ENCODE measurements around the gene PREPL. TPM values are rescaled to one million over a fixed set of nuclear protein-coding genes. Genes with fewer than 3 reads are reported as not detected.

The PREPL gene
- total and polyA plus RNA-seq, 7 donors: 18.4 to 66.2 (median 46.0) TPM

- peaks cover 37% of the 10 kb centered on the region for H3K4me1 ChIP-seq
Measured at GRCh38 chr2:44352510-44352909, 8.8 kb downstream of the PREPL start.

DNA sequence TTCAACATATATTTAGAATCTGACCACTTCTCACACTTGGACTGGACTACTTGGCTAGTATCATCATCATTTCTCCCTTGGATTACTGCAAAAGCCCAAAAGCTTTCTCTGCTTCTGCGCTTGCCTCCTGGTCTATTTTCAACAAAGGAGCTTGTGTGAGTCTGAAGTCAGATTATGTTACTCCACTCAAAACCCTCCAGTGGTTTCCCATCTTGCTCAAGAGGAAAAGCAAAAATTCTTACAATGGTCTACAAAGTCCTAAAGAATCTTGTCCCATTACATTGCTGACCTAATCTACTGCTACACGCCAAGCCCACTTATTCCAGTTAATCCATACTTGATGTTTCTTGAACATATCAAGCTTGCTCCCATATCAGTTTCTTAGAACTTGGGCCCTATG, 9.6 kb downstream of the PREPL start:
- Histone ChIP-seq H3K9me3 (no peaks in the 10 kb centered on the region), H3K27ac (peak overlapping the region; percentile 67), H3K36me3 (ENCODE audit: insufficient read depth in 1 of 2, low read depth in 1 of 2) (peaks cover 0 to 7% of the 10 kb centered on the region in 2 donors), H3K4me3 (no peak overlapping the region), H3K4me1 (peaks cover 30% of the 10 kb centered on the region), H3K27me3 (ENCODE audit: insufficient read depth in 3 of 3, low read length in 2 of 3) (no peaks in the 10 kb centered on the region)
- WGBS, 3 donors: 38 to 72% (median 45%) methylated on average over 2 of the region's 2 CpGs
- ATAC-seq: peak; percentile 42 to 65 (median 50)
- no peak for DNase-seq
- TF ChIP-seq, protein P1, sequence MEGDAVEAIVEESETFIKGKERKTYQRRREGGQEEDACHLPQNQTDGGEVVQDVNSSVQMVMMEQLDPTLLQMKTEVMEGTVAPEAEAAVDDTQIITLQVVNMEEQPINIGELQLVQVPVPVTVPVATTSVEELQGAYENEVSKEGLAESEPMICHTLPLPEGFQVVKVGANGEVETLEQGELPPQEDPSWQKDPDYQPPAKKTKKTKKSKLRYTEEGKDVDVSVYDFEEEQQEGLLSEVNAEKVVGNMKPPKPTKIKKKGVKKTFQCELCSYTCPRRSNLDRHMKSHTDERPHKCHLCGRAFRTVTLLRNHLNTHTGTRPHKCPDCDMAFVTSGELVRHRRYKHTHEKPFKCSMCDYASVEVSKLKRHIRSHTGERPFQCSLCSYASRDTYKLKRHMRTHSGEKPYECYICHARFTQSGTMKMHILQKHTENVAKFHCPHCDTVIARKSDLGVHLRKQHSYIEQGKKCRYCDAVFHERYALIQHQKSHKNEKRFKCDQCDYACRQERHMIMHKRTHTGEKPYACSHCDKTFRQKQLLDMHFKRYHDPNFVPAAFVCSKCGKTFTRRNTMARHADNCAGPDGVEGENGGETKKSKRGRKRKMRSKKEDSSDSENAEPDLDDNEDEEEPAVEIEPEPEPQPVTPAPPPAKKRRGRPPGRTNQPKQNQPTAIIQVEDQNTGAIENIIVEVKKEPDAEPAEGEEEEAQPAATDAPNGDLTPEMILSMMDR (IDR thresholded peaks at IDR 0.05): no peak
- intact Hi-C loops (cut with DNase I): no loop called here

More at GRCh38 chr2:44352510-44352909, 8.8 kb downstream of the PREPL start:
- Histone ChIP-seq H3K27ac (peak overlapping the region; percentile 67), H3K27me3 (ENCODE audit: insufficient read depth in 3 of 3, low read length in 2 of 3) (no peaks in the 10 kb centered on the region), H3K36me3 (ENCODE audit: insufficient read depth in 1 of 2, low read depth in 1 of 2) (no peaks in the 10 kb centered on the region), H3K9me3 (no peaks in the 10 kb centered on the region), H3K4me3 (no peak overlapping the region)
- intact Hi-C loops (cut with DNase I): no loop called here
- ATAC-seq (no peak), DNase-seq (no peak)
- TF ChIP-seq, protein P1 (IDR thresholded peaks at IDR 0.05): no peak
- 97 to 100% (median 100%) methylated on average over 1 of the region's 1 CpG for WGBS, 3 donors

DNA sequence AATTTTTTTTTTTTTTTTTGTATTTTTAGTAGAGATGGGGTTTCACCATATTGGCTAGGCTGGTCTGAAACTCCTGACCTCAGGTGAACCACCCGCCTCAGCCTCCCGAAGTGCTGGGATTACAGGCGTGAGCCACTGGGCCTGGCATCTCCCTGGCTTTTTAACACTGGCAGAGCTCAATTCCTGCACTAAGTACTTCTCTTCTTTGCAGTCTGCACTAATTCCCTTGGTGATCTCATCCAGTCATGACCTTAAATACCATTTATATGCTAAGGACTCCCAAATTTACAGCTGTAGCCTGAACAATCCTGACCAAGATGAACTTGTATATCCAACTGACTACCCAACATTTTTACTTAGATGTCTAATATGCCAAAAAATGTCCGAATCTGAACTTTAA, 10.2 kb downstream of the PREPL start:
- intact Hi-C loops (cut with DNase I): no loop called here
- Histone ChIP-seq H3K4me3 (no peak overlapping the region), H3K9me3 (no peaks in the 10 kb centered on the region), H3K36me3 (ENCODE audit: insufficient read depth in 1 of 2, low read depth in 1 of 2) (peaks cover 0 to 11% of the 10 kb centered on the region in 2 donors), H3K27ac (peak overlapping the region; percentile 67), H3K4me1 (peaks cover 27% of the 10 kb centered on the region), H3K27me3 (ENCODE audit: insufficient read depth in 3 of 3, low read length in 2 of 3) (no peaks in the 10 kb centered on the region)
- ATAC-seq: peak; percentile 72 to 90 (median 81)
- 21 to 56% (median 39%) methylated on average over 4 of the region's 4 CpGs for WGBS, 3 donors
- TF ChIP-seq, protein P1 (IDR thresholded peaks at IDR 0.05): no peak
- peak in 1 of 2 donors; percentile 58 for DNase-seq

DNA sequence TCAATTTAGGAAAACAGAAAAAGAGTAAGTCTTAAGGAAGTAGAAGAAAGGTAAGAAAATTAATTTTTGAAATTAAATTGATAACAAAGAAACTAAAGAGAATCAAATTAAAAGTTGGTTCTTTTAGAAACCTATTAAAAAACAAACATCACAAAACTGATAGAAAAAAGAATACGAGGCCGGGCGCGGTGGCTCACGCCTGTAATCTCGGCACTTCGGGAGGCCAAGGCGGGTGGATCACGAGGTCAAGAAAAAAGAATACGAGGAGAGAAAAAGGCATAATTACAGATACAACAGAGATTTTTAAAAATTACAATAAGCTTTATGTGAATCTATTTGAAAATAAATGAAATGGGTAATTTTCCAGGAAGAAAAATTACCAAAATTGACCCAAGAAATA, 11.8 kb downstream of the PREPL start:
- peaks cover 27% of the 10 kb centered on the region for H3K4me1 ChIP-seq
- intact Hi-C loops (cut with DNase I): no loop called here
- H3K36me3 ChIP-seq (ENCODE audit: insufficient read depth in 1 of 2, low read depth in 1 of 2): peaks cover 0 to 27% of the 10 kb centered on the region in 2 donors
- 98 to 99% (median 99%) methylated on average over 10 of the region's 10 CpGs for WGBS, 3 donors
- H3K9me3 ChIP-seq: no peaks in the 10 kb centered on the region
- no peaks in the 10 kb centered on the region for H3K27me3 ChIP-seq (ENCODE audit: insufficient read depth in 3 of 3, low read length in 2 of 3)
- DNase-seq: no peak
- no peak overlapping the region for H3K27ac ChIP-seq
- TF ChIP-seq, protein P1 (IDR thresholded peaks at IDR 0.05): no peak
- ATAC-seq: no peak
- H3K4me3 ChIP-seq: no peak overlapping the region

DNA sequence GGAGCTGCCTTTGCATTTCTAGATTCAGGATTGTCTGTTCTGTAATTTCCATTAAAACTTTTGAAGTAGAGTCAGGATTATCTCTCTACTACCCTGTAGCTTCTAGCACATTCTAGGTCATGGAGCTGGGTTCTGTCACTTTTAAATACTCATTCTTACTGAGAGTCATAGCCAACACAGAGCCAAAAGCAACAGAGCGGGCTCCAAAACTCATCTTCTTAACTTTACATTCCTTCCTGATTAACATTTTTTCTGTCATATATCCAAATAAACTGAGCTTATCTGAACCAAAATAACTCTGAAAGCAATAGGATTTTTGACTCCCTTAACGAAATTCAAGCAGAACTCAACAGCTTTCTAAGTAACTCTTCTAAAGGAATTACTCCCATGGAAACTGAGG, 12.9 kb downstream of the PREPL start:
- H3K27ac ChIP-seq: no peak overlapping the region
- DNase-seq: no peak
- intact Hi-C loops (cut with DNase I): no loop called here

More for the DNA sequence above, 12.9 kb downstream of the PREPL start:
- TF ChIP-seq, protein P1 (IDR thresholded peaks at IDR 0.05): no peak
- no peaks in the 10 kb centered on the region for H3K27me3 ChIP-seq (ENCODE audit: insufficient read depth in 3 of 3, low read length in 2 of 3)
- WGBS, 3 donors: 55 to 68% (median 63%) methylated on average over 2 of the region's 2 CpGs
- H3K4me3 ChIP-seq: no peak overlapping the region
- peaks cover 27% of the 10 kb centered on the region for H3K4me1 ChIP-seq
- no peaks in the 10 kb centered on the region for H3K9me3 ChIP-seq
- H3K36me3 ChIP-seq (ENCODE audit: insufficient read depth in 1 of 2, low read depth in 1 of 2): peaks cover 0 to 38% of the 10 kb centered on the region in 2 donors
- no peak for ATAC-seq

All from psoas muscle (tissue), 8 donors.